Parathyroid adenoma (tissue), 2 donors: Measurements from ENCODE around the gene SOCS1.

Experiments used
- H2AFZ ChIP-seq: fragments of 300-600 bp; sonication (generic); one replicate; pipeline ENCODE4 v1.7.0; 2017; ENCODE audit warnings: antibody characterized with exemption, mild to moderate bottlenecking
- H3K27ac ChIP-seq: fragments of 300-600 bp; sonication (generic); one replicate; pipeline ENCODE4 v1.7.0; 2017
- H3K27me3 ChIP-seq: fragments of 300-600 bp; sonication (generic); one replicate; pipeline ENCODE4 v1.7.0; 2017; ENCODE audit warnings: low read length; ENCODE audit not compliant: control insufficient read depth, insufficient read depth
- H3K36me3 ChIP-seq: fragments of 300-600 bp; sonication (generic); one replicate; pipeline ENCODE4 v1.7.0; 2017; ENCODE audit warnings: low read length; ENCODE audit not compliant: control insufficient read depth, insufficient read depth
- H3K4me1 ChIP-seq: fragments of 300-600 bp; sonication (generic); one replicate; pipeline ENCODE4 v1.7.0; 2017; ENCODE audit warnings: control low read depth
- H3K4me2 ChIP-seq: fragments of 300-600 bp; sonication (generic); one replicate; pipeline ENCODE4 v1.7.0; 2017; ENCODE audit warnings: low read length
- H3K4me3 ChIP-seq: fragments of 300-600 bp; sonication (generic); one replicate; pipeline ENCODE4 v1.7.0; 2017; ENCODE audit warnings: low read depth, low read length
- H3K79me2 ChIP-seq: fragments of 300-600 bp; sonication (generic); one replicate; pipeline ENCODE4 v1.7.0; 2017; ENCODE audit warnings: control low read depth
- H3K9ac ChIP-seq: fragments of 300-600 bp; sonication (generic); one replicate; pipeline ENCODE4 v1.7.0; 2017; ENCODE audit warnings: mild to moderate bottlenecking
- H3K9me3 ChIP-seq: fragments of 300-600 bp; sonication (generic); one replicate; pipeline ENCODE4 v1.7.0; 2017; ENCODE audit warnings: low read length; ENCODE audit not compliant: control insufficient read depth
- TF ChIP-seq, protein P1 (sequence below): fragments of 300-600 bp; sonication (generic); IDR thresholded peaks from one replicate; pipeline ENCODE4 v1.7.0; 2017; ENCODE audit warnings: antibody characterized with exemption, mild to moderate bottlenecking
- donor health status: primary hyperparathyroidism.

Gene SOCS1

DNA sequence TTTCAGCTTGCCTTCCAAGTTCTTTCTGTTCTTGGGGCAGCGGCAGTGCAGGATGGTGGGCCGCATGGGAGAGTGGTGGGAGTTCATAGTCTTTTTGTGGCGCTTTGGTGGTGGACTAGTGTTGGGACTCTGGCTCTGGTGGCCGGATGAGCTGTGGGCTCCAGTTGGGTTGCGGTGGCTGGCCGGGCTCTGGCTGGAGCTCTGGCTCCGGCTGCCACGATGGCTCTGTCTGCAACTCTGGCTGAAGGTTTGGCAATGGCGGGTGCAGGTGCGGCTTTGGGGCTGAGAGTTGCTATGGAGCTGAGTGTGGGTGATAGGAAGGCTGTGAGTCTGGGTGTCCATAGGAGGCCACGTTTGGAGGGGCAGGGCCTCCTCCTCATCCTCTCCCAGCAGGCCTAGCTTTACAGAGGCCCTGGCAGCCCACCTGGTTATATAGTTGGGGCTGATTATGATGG, 12.9 kb upstream of the SOCS1 start, which contains the start of gene TNP2:
Gene TNP2 (minus strand): TSS at position 405 of the 455 bp plus-strand sequence. CDS start 63 bp downstream, at position 342.
- TF ChIP-seq, protein P1, sequence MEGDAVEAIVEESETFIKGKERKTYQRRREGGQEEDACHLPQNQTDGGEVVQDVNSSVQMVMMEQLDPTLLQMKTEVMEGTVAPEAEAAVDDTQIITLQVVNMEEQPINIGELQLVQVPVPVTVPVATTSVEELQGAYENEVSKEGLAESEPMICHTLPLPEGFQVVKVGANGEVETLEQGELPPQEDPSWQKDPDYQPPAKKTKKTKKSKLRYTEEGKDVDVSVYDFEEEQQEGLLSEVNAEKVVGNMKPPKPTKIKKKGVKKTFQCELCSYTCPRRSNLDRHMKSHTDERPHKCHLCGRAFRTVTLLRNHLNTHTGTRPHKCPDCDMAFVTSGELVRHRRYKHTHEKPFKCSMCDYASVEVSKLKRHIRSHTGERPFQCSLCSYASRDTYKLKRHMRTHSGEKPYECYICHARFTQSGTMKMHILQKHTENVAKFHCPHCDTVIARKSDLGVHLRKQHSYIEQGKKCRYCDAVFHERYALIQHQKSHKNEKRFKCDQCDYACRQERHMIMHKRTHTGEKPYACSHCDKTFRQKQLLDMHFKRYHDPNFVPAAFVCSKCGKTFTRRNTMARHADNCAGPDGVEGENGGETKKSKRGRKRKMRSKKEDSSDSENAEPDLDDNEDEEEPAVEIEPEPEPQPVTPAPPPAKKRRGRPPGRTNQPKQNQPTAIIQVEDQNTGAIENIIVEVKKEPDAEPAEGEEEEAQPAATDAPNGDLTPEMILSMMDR: no peak
- no peaks in the 10 kb centered on the region for H3K9me3 ChIP-seq
- H3K27me3 ChIP-seq: no peaks in the 10 kb centered on the region

DNA sequence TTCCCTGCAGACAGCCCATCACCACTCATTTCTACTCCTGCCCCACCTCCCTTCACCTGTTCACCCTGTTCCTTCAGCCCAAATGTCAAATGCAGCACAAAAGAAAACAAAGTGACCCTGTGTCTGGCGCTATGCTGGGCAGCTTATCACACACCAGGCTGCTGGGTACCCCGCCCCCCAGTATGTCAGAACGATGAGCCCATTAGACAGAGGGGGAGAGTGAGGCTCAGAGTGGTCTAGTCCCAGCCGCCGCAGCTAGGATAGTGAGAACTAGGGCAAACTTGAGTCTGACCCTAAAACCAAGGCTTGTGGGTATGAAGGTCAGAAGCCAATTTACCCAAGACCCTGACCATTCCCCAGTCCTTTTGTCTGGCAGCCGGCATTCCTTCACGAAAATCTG, 9.1 kb upstream of the SOCS1 start:
- Histone ChIP-seq H3K9ac (no peak overlapping the region), H3K27me3 (no peaks in the 10 kb centered on the region), H3K36me3 (no peaks in the 10 kb centered on the region), H3K79me2 (no peaks in the 10 kb centered on the region), H3K9me3 (no peaks in the 10 kb centered on the region), H3K4me3 (no peak overlapping the region), H3K4me2 (no peak overlapping the region), H3K4me1 (no peaks in the 10 kb centered on the region), H3K27ac (no peak overlapping the region), H2AFZ (no peak overlapping the region)
- TF ChIP-seq, protein P1: no peak

More for the DNA sequence above, 12.9 kb upstream of the SOCS1 start, which contains the start of gene TNP2:
- Histone ChIP-seq H3K4me1 (no peaks in the 10 kb centered on the region), H2AFZ (no peak within 1 kb of the TSS), H3K4me3 (no peak within 1 kb of the TSS), H3K4me2 (no peak within 1 kb of the TSS), H3K9ac (no peak within 1 kb of the TSS), H3K36me3 (no peaks in the 10 kb centered on the region), H3K27ac (no peak within 1 kb of the TSS), H3K79me2 (no peaks in the 10 kb centered on the region)

DNA sequence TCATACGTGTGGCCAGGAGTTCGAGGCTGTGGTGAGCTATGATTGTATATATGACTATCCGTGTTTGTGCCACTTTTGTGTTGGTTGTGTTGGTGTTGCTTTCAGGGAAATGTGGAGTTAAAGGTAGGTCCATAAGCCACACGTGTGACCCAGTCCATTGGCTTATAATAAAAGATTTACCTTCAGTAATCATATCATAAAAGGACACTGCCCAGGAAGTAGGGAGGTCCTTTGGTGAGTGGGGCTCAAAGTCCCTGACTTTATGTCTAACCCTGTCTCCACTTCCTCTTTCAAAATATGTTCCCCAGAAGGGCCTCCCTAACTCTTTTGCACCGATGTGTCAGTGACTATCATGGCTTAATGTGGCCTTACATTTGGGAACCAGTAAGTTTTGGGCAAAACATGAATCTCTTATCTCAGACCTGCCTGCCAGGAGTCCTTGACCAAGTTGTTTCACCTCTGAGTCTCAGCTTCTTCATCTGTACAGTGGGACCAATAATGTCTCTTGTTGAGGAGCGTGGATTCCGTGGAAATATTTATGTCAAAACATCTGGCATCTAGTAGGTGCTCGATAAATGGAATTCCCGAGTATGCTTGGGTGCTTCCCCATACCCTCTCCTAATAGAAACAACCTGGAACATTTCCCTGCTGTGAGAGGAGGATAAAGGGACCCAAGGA, 8.3 kb upstream of the SOCS1 start:
- Histone ChIP-seq H2AFZ (no peak overlapping the region), H3K9me3 (no peaks in the 10 kb centered on the region), H3K36me3 (no peaks in the 10 kb centered on the region), H3K79me2 (no peaks in the 10 kb centered on the region), H3K4me3 (no peak overlapping the region), H3K4me2 (no peak overlapping the region), H3K9ac (no peak overlapping the region), H3K27me3 (no peaks in the 10 kb centered on the region), H3K4me1 (no peaks in the 10 kb centered on the region), H3K27ac (no peak overlapping the region)
- TF ChIP-seq, protein P1: no peak

DNA sequence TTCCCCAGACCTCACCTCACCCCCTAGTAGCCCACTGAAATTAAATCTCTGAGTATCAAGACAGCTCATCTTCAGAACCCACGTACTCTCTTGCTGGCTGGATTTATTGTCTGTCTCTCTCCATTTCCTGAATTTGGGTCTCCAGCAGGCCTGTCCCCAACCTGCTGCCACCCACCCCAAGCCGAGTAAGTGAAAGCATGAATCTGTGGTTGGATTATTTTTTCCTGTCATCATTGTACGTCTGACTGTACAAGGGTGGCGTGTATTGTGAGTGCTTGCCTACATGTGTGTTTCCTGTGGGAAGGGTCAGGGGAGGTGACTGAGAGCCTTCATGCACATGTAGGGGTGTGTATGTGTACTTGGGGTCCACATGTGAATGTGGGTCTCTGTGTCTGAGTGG, 7.7 kb upstream of the SOCS1 start:
- no peak overlapping the region for H3K27ac ChIP-seq
- H3K36me3 ChIP-seq: no peaks in the 10 kb centered on the region
- no peaks in the 10 kb centered on the region for H3K4me1 ChIP-seq
- no peaks in the 10 kb centered on the region for H3K9me3 ChIP-seq
- TF ChIP-seq, protein P1: no peak
- no peak overlapping the region for H3K4me2 ChIP-seq
- H2AFZ ChIP-seq: no peak overlapping the region
- no peaks in the 10 kb centered on the region for H3K27me3 ChIP-seq
- H3K4me3 ChIP-seq: no peak overlapping the region
- no peaks in the 10 kb centered on the region for H3K79me2 ChIP-seq
- H3K9ac ChIP-seq: no peak overlapping the region

DNA sequence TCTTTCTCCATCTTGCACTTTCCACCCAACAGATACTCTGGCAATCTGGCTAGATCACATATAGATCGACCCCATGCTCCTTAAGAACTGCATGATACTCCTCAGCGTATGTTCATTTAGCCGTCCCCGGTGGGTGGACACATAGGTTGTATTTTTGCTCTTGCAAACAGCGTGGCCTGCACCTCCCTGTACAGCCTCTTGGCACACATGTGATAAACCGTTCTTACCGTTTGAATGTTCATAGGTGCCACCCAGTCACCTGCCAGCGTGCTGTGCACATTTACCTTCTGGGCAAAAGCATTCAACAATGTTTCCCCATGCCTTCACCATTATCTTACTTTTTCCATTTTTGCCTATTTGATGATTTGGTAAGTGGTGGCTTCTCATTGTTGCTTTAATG, 6.9 kb upstream of the SOCS1 start:
- no peak overlapping the region for H3K4me2 ChIP-seq
- H3K27ac ChIP-seq: no peak overlapping the region
- no peak overlapping the region for H2AFZ ChIP-seq

More for the DNA sequence above, 6.9 kb upstream of the SOCS1 start:
- H3K79me2 ChIP-seq: no peaks in the 10 kb centered on the region
- no peaks in the 10 kb centered on the region for H3K9me3 ChIP-seq
- no peaks in the 10 kb centered on the region for H3K36me3 ChIP-seq
- no peak overlapping the region for H3K9ac ChIP-seq
- H3K27me3 ChIP-seq: no peaks in the 10 kb centered on the region
- TF ChIP-seq, protein P1: no peak
- no peak overlapping the region for H3K4me3 ChIP-seq
- no peaks in the 10 kb centered on the region for H3K4me1 ChIP-seq
